GM21515 (cell line): Measurements from ENCODE around the gene MAP10.

Experiments used
- ATAC-seq: cut with Tn5 transposase; IDR thresholded peaks from one replicate; pipeline ENCODE4 v1.9.1; 2021; ENCODE audit not compliant: unreplicated experiment

The MAP10 gene

GRCh38 chr1:232854798-232855159 lies 49.6 kb downstream of the MAP10 start:
- ATAC-seq: no peak

GRCh38 chr1:232856541-232856940 lies 51.3 kb downstream of the MAP10 start:
- ATAC-seq: no peak
